DMS53 treated with DMSO at 0.1 percent for 48 hours (cell line): ENCODE results near the gene MAPRE3.
A peak's percentile ranks its signal among the peaks of the same experiment; 100 is the strongest.

Experiments used
- DNase-seq: peaks from one replicate; lab custom pipeline; 2025; ENCODE audit not compliant: unreplicated experiment; lab: John Stamatoyannopoulos, UW

MAPRE3 gene

GRCh38 chr2:26982102-26982742 lies 11.8 kb downstream of the MAPRE3 start:
- DNase-seq: peak; percentile 61

GRCh38 chr2:26983746-26984145 lies 13.3 kb downstream of the MAPRE3 start:
- no peak for DNase-seq

GRCh38 chr2:26985807-26986206 lies 15.4 kb downstream of the MAPRE3 start:
- DNase-seq: no peak

- no peak for DNase-seq
Measured at GRCh38 chr2:26986576-26986975, 16.1 kb downstream of the MAPRE3 start.

GRCh38 chr2:26988058-26988860 lies 17.8 kb downstream of the MAPRE3 start:
- no peak for DNase-seq

- no peak for DNase-seq
Measured at GRCh38 chr2:26989156-26989555, 18.7 kb downstream of the MAPRE3 start.

- DNase-seq: no peak
Measured at GRCh38 chr2:26991717-26992116, 21.3 kb downstream of the MAPRE3 start.

- no peak for DNase-seq
Measured at GRCh38 chr2:26993768-26994167, 23.3 kb downstream of the MAPRE3 start.

- DNase-seq: no peak
Measured at GRCh38 chr2:26994983-26995382, 24.5 kb downstream of the MAPRE3 start.

GRCh38 chr2:26997394-26997793 lies 27.0 kb downstream of the MAPRE3 start:
- DNase-seq: no peak

GRCh38 chr2:26998323-26998722 lies 27.9 kb downstream of the MAPRE3 start:
- no peak for DNase-seq

- no peak for DNase-seq
Measured at GRCh38 chr2:27000228-27000627, 29.8 kb downstream of the MAPRE3 start.

GRCh38 chr2:27000995-27001394 lies 30.6 kb downstream of the MAPRE3 start:
- no peak for DNase-seq

GRCh38 chr2:27001950-27002349 lies 31.5 kb downstream of the MAPRE3 start:
- DNase-seq: no peak

- no peak for DNase-seq
Measured at GRCh38 chr2:27003007-27003406, 32.6 kb downstream of the MAPRE3 start.

- no peak for DNase-seq
Measured at GRCh38 chr2:27003857-27004256, 33.4 kb downstream of the MAPRE3 start.

GRCh38 chr2:27006602-27007415 lies 36.4 kb downstream of the MAPRE3 start:
- no peak for DNase-seq

- DNase-seq: no peak
Measured at GRCh38 chr2:27007416-27008374, 37.3 kb downstream of the MAPRE3 start.

- DNase-seq: no peak
Measured at GRCh38 chr2:27008678-27009077, 38.2 kb downstream of the MAPRE3 start.

GRCh38 chr2:27009083-27009482 lies 38.6 kb downstream of the MAPRE3 start:
- DNase-seq: no peak

GRCh38 chr2:27009716-27010115 lies 39.3 kb downstream of the MAPRE3 start:
- DNase-seq: no peak
